Adrenal gland (tissue), 5 donors: ENCODE results near the gene KIF25.

Experiments
- CTCF ChIP-seq, 6 experiments: fragments of 450-650 bp in 4 of 6; fragments of 200-600 bp in 2 of 6; sonication (generic) in 1 of 6; IDR thresholded peaks; 1 replicate in 5 of 6; 2 replicates in 1 of 6; pipeline versions ENCODE4 v1.5.1 to v1.8.0; 2016 to 2021; ENCODE audit warnings: antibody characterized with exemption in 6 of 6, mild to moderate bottlenecking in 2 of 6, moderate library complexity in 1 of 6
- POLR2A ChIP-seq, 2 donors: fragments of 450-650 bp; IDR thresholded peaks; one replicate each; pipeline ENCODE4 v1.6.1; 2017; ENCODE audit warnings: antibody characterized with exemption in 2 of 2, mild to moderate bottlenecking in 2 of 2, moderate library complexity in 1 of 2
- donor health status: DM: no; HTN: no; CAD: no.

- TF ChIP-seq CTCF (IDR thresholded peaks at IDR 0.05) (no peak), POLR2A (IDR thresholded peaks at IDR 0.05) (no peak)
Measured at GRCh38 chr6:168038576-168039140, 41.2 kb downstream of the KIF25 start.
